ENCODE results near the gene PTGFRN.
"Not testable (repeated sequence)": the region's sequence is repeated elsewhere in the genome, so short reads cannot be mapped to it uniquely, and the experiment has no call there.

Gene PTGFRN

DNA sequence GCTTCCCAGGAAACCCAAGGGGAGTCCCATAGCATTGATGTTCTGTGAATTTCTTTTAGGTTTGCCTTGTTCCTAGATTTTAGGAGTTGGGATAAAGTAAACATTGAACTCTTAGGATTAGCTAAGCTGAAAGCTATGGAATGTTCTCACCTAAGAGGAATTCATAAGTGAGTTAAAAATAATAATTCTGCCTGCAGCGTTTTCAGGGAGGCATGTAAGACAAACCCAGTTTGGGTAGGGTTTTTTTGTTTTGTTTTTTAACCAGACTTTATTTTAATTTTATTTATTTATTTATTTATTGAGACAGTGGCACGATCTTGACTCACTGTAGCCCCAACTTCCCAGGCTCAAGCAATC, 62.9 kb downstream of the PTGFRN start:
- DNase-seq = no peak

DNA sequence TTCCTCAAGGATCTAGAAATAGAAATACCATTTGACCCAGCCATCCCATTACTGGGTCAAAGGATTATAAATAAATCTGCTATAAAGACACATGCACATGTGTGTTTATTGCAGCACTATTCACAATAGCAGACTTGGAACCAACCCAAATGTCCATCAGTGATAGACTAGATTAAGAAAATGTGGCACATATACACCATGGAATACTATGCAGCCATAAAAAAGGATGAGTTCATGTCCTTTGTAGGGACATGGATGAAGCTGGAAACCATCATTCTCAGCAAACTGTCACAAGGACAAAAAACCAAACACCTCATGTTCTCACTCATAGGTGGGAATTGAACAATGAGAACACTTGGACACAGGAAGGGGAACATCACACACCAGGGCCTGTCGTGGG, 70.6 kb downstream of the PTGFRN start:
- DNase-seq = not testable (repeated sequence)

- DNase-seq = no peak
Measured at GRCh38 chr1:116981521-116982037, 71.9 kb downstream of the PTGFRN start.

DNA sequence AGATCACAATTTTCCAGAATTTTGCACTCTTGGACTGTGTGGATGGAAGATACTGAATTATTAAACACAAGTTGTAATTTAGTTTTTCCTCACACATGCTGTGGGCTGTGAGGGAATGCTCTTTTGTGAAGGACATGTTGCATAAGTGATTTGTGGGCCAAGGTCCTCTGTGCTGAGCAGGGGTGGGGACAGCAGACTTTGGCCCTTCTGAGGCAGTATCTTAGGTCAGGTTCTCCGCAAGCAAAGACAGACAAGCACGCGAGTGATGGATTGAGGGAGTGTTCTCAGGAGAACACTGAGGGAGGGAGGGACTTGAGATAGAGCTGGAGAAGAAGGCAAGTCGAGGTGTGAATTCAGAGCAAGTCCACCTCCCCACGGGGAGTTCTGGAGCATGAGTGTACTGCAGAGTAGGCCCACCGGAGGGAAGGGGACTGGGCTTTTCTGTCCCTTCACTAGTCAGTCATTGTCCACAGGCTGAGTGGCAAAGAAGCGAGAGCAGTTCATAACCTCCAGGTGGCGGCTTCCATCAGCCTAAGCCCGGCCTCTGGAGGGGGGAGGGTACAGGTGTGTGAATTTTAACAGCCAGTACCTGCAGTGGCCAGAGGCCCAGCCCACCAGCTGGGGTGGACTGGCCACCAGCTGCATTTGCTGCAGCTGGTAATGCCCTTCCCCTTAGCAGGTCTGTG, 72.7 kb downstream of the PTGFRN start:
- no peak for DNase-seq

DNA sequence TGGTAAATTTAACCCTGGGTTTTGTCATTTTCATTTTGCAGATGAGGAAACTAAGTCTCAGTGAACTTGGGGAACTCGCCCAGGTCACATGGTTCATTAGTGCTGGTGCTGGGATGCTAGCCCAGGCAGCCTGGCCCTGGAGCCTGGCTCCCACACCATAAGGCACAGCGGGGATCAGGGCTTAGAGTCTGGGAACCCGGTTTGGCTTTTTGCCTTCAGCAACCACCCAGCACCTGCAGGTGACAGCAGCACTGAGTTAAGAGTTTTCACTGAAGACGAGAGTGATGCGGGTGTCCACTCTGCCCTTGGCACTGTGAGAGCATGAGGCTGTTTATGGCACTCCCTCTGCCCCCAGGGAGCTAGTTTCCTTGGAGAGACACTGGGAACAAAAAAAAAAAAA, 73.4 kb downstream of the PTGFRN start:
- no peak for DNase-seq

DNA sequence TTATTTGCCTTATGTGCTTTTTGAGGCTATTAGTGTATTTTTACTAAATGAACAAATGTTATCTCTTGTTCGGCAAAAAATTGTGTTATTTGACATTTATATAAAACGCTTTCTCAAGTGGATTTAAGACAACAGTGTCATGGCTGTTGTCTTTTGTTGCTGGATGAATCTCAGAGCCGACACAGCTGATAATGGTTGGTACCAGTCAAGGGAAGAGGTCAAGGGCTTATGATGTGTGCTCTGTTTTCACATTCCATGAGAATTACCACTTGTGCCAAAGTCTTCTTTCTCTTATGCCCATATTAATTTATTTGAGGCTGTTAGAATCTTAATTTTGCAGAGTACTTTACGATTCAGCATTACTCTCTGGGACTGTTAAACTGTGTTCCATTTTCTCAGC, 74.0 kb downstream of the PTGFRN start:
- no peak for DNase-seq

- DNase-seq = no peak
Measured at GRCh38 chr1:116984406-116985160, 74.9 kb downstream of the PTGFRN start.

GRCh38 chr1:116986421-116987255, 76.9 kb downstream of the PTGFRN start:
- DNase-seq = no peak

DNA sequence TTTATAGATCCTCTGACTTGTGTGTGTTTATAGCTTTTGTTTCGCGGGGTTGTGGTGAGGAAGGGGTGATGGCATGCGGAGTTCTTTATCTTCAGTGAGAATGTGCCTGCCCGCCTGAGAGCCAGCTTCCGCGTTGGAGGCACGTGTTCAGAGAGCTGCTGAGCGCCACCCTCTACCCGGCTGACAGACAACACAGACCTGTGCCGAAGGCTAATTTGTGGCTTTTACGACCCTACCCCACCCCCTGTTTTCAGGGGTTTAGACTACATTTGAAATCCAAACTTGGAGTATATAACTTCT, 77.5 kb downstream of the PTGFRN start:
- no peak for DNase-seq

GRCh38 chr1:116988248-116988647, 78.5 kb downstream of the PTGFRN start:
- no peak for DNase-seq

- no peak for DNase-seq
Measured at GRCh38 chr1:116988908-116989307, 79.2 kb downstream of the PTGFRN start.

GRCh38 chr1:116989835-116990234, 80.1 kb downstream of the PTGFRN start:
- no peak for DNase-seq

DNA sequence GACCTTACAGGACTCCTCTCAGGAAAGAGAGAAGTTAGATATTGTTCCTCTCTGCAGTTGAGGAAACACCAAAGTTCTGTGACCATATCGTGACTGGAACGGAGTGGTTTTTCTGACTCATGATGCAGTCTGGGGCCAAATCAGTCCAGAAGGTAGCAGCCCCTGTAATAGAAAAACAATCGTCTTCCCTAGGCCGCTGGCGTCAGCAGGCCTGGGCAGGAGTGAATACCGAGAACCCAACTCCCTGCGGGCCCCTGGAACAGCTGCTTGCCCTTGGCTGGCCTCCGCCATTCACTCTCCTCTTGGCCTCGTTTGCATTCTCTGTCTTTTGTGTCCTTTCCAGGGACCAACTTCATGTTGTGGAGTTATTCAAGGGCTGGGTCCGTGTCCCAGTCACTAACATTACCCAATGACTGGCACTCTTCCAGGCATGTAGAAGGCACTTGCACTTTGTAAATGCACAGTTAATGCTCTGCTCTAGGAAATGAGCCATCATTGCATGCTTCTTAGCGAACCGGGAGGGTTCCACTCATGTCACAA, 81.0 kb downstream of the PTGFRN start:
- no peak for DNase-seq

GRCh38 chr1:116991171-116991845, 81.6 kb downstream of the PTGFRN start:
- DNase-seq = no peak

- no peak for DNase-seq
Measured at GRCh38 chr1:116991918-116992317, 82.2 kb downstream of the PTGFRN start.

- DNase-seq = no peak
Measured at GRCh38 chr1:116993286-116993685, 83.6 kb downstream of the PTGFRN start.

DNA sequence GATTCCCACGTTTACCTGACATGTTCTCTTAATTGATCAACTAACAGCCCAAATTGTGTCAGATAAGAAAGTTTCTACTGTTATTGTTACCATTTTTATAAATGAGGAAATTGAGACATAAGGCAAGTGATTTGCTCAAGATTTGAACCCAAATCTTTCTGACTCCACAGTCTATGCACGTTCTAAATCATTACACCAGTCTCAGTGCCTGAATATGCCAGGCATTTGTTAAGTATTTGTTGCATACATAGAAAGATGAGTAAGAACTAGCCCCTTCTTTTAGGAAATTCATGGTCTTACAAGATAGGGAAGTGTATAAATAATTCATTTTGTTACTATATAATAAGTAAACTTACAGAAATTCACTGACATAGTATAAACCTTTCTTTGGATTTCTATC, 84.7 kb downstream of the PTGFRN start:
- DNase-seq = no peak

DNA sequence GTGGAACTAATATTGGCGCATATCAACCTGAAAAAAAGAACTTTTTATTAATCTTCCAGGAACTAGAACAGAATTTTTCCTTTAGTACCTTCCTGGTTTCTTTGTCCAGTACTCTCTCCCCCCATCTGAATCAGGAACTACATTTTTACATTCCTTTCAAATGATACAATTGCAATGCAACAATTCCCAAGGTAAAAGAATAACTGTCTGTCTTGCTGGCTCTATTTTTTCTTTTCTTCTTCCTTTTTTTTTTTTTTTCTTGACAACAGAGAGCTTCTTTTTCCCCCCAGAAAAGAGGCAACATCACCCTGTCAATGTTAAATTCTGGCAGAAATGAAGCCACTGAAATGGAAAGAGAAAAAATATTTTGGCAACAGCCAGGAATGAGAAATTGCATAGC, 87.3 kb downstream of the PTGFRN start:
- DNase-seq = no peak

DNA sequence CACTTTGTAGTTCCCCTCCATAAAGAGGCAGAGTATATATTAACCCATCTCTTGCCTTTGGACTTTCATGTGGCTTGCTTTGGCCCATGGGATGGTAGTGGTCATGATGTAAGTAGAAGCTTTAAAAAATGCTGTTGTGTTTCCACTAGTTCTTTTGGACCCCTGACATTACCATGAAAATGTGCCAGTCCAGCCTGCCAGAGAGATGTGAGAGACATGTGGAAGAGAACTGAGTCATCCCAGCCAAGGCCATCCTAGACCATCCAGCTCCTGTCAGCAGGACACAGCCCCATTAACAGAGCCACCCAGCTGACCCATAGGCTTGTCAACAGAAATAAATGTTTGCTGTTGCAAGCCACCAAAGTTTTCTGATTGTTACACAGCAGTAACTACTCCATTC, 87.9 kb downstream of the PTGFRN start:
- no peak for DNase-seq

DNA sequence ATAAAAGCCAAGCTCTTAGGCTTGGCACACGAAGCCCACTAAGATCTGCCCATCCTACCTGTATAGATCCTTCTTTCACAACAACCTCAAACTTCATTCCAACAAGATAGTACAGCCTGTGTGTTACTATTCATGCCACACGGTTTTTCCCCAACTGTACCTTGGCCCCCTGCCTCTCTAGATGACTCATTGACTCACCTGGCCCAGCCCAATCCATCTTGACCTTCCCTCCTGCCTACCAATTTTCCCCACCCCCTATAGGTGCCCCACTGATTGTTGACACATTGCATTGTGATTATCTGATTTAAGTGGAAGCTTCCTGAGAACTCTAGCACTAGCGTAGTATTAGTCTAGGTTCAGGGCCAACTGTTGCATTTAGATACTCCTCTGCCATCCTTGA, 89.9 kb downstream of the PTGFRN start:
- DNase-seq = no peak

DNA sequence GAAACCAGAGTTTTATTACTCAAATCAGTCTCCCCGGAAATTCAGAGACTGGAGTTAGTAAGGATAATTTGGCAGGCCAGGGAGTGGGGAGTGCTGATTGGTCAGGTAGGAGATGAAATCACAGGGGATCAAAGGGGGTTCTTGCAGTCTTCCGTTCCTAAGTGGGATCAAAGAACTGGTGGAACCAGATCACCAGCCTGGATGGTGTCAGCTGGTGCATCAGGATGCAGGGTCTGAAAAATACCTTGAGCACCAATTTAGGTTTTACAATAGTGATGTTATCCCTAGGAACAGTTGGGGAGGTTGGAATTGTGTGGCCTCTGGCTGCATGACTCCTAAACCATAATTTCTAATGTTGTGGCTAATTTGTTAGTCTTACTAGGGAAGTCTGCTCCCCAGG, 90.4 kb downstream of the PTGFRN start:
- no peak for DNase-seq

- DNase-seq = no peak
Measured at GRCh38 chr1:117001254-117001927, 91.7 kb downstream of the PTGFRN start, which contains the start of gene CD101. TSS of gene CD101 (plus strand) at chr1:117001760. CDS start at chr1:117001818, 58 bp downstream.
